Epithelial cell of esophagus (primary cell): Measurements from ENCODE around the gene LTBP1.
"Not testable (repeated sequence)": the region's sequence is repeated elsewhere in the genome, so short reads cannot be mapped to it uniquely, and the experiment has no call there.

Experiments
- DNase-seq: peaks from one replicate; pipeline ENCODE4 v3.0.0; 2010; ENCODE audit warnings: low read depth
- H3K4me3 ChIP-seq: 2 replicates; pipeline ENCODE4 v1.5.1; 2011; ENCODE audit warnings: mild to moderate bottlenecking, low read length, control low read depth
- TF ChIP-seq, protein P1 (sequence below): IDR thresholded peaks from 2 replicates; pipeline ENCODE4 v1.5.1; 2011; ENCODE audit warnings: low read depth, mild to moderate bottlenecking, low read length, control low read depth, inconsistent platforms; ENCODE audit not compliant: insufficient read depth; ENCODE audit errors: missing control alignments

The LTBP1 gene

DNA sequence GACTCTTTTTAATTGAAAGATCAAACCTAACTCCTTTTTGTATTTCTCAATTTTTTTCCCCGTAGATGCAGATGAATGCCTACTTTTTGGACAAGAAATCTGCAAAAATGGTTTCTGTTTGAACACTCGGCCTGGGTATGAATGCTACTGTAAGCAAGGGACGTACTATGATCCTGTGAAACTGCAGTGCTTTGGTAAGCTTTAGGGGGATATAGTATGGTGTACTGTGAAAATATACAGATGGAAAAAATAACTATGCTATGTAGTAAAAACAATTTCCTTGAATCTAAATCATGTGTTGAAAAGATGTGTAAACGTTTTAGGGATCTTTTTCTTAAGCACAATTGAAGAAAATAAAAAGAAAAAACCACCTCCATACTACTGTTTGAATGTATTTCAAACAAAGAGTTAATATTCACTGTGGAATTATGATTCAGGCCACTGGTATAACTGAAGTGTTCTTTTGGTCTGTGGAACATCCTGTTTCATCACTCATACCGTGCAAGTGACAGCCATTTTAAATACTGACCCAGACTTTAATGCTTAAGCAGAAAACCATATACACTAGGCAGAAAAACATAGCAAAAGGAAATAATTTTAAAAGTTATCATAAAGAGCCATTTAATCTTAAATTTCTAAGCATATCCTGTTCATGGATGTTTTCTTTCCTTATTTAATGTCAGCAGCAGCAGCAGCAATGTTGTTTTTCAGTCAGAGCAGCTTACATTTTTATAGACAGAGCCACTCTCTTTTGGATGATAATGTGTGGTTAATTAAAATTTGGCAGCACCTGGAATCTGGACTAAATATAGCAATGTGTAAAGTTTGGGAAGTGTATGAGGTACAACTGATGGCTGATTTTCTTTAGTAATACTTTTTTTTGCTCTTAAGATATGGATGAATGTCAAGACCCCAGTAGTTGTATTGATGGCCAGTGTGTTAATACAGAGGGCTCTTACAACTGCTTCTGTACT lies 416.9 kb downstream of the LTBP1 start:
- peak; percentile 49 for DNase-seq
- H3K4me3 ChIP-seq: no peak overlapping the region
- TF ChIP-seq, protein P1, sequence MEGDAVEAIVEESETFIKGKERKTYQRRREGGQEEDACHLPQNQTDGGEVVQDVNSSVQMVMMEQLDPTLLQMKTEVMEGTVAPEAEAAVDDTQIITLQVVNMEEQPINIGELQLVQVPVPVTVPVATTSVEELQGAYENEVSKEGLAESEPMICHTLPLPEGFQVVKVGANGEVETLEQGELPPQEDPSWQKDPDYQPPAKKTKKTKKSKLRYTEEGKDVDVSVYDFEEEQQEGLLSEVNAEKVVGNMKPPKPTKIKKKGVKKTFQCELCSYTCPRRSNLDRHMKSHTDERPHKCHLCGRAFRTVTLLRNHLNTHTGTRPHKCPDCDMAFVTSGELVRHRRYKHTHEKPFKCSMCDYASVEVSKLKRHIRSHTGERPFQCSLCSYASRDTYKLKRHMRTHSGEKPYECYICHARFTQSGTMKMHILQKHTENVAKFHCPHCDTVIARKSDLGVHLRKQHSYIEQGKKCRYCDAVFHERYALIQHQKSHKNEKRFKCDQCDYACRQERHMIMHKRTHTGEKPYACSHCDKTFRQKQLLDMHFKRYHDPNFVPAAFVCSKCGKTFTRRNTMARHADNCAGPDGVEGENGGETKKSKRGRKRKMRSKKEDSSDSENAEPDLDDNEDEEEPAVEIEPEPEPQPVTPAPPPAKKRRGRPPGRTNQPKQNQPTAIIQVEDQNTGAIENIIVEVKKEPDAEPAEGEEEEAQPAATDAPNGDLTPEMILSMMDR: no peak

DNA sequence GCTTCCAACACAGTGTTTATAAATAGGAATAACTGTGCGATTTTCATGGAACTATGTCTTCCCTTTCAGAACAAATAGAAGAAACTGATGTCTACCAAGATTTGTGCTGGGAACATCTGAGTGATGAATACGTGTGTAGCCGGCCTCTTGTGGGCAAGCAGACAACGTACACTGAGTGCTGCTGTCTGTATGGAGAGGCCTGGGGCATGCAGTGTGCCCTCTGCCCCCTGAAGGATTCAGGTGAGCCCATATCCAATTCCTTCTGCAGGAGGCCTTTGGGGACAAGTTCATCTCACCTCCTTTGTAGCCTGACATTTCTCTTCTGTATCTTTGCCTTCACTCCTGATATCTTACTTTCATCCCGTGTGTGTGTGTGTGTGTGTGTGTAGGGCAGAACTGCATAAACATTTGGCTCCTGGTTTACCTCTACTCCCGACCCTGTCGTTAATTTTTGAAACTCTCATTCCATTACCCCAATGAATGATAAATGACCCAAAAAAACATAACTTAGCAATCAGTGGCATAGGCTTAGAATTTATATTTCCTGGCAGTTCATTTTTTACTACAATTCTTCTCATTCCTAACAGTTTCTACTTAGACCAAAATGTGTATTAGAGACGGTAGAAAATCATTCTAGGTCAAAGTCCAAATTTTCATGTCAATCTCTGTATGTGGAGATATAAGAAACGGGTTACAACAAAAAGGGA lies 418.7 kb downstream of the LTBP1 start:
- TF ChIP-seq, protein P1: no peak
- no peak overlapping the region for H3K4me3 ChIP-seq
- DNase-seq: no peak

DNA sequence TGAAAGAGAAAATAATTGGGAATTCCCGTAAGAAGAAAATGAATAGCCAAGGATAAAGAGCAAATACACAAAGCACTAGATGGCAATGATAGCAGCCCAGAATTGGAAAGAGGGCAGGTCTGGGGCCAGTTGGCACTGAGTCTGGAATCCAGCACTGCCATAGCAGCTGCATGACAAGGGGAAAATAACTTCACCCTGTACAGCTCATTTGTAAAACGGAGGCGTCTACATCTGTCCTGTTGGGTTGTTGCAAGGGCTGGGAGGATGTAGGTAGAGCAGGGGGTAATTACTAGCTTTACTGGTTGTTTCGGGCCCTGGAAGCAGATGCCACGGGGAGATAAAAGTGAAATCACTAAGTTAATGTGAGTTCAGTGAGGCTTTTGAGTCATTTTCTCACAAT lies 419.7 kb downstream of the LTBP1 start:
- no peak for DNase-seq
- no peak overlapping the region for H3K4me3 ChIP-seq
- TF ChIP-seq, protein P1: no peak

DNA sequence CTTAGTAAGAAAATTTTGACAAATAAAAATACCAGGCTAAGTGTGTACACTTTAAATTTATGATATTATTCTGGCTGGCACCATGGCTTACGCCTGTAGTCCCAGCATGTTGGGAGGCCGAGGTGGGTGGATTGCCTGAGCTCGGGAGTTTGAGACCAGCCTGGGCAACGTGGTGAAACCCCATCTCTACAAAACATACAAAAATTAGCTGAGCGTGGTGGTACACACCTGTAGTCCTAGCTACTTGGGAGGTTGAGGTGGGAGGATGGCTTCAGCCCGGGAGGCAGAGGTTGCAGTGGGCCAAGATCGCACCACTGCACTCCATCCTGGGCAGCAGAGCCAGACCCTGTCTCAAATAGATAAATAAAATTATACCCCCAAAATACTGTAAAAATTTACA lies 421.8 kb downstream of the LTBP1 start:
- H3K4me3 ChIP-seq, DNase-seq: not testable (repeated sequence)

DNA sequence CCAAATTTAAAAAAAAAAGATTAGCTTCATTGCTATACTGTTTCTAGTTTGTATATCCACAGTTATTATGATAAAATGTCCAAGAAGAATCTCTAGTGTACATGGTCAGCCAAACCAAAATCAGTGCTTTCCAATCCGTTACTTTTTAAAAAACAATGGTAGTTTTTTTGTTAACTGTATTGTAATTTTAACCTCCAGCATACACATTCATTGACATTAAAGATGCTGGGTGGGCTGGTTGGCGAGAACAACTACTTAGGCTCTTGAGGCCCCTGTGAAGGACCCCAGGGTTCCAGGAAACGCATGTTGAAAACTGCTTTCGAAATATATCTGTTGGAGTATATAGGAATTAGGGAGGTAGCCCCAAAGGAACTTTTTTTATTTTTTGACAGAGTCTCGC lies 422.4 kb downstream of the LTBP1 start:
- TF ChIP-seq, protein P1: no peak
- H3K4me3 ChIP-seq: no peak overlapping the region
- no peak for DNase-seq

DNA sequence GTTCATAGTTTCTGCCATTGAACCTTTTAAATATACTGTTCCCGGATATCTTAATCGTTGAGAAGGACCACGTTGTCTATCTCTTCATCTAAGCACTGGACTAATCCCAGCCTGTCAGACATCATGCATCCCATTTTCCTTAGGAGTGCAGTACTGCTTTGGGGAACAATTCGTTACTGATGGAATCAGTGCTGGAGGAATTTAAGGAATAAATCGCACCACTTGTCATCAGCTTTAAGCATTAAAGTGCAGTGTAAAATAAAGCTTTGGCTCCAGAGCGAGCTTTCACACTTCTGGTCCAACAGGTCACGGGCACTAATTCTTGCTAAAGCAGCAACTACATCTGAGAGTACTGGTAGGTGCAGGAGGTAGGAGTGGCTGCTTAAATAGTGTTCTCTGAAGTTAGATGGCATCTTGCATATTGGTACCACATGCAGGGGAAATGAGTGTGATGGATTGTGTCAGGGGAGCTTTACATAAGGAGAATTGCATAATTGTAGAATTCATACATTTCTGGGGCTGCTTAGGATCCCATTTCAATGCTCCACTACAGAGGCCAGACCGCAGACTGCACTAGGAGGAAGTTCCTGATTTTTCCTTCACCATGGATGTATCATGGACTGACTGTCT lies 424.0 kb downstream of the LTBP1 start:
- no peak for DNase-seq
- TF ChIP-seq, protein P1: no peak
- no peak overlapping the region for H3K4me3 ChIP-seq
